Stimulated activated CD8-positive, alpha-beta memory T cell treated with anti-CD3 and anti-CD28 coated beads, Interleukin-4, amount 100 ng/mL, for 4 hours (primary cell): Measurements from ENCODE around the gene KIF26A.

Experiments used
- DNase-seq, 2 donors: peaks; one replicate each; pipeline ENCODE4 v3.0.0-alpha.2; 2020; ENCODE audit warnings: low read depth in 2 of 2, low spot score in 1 of 2

The KIF26A gene

GRCh38 chr14:104155513-104155912 lies 17.1 kb downstream of the KIF26A start:
- DNase-seq: no peak

- no peak for DNase-seq
These were observed 17.8 kb downstream of the KIF26A start for GRCh38 chr14:104156142-104156541.

GRCh38 chr14:104157016-104157928 lies 18.9 kb downstream of the KIF26A start:
- no peak for DNase-seq

GRCh38 chr14:104158827-104159798 lies 20.7 kb downstream of the KIF26A start:
- DNase-seq: no peak

DNA sequence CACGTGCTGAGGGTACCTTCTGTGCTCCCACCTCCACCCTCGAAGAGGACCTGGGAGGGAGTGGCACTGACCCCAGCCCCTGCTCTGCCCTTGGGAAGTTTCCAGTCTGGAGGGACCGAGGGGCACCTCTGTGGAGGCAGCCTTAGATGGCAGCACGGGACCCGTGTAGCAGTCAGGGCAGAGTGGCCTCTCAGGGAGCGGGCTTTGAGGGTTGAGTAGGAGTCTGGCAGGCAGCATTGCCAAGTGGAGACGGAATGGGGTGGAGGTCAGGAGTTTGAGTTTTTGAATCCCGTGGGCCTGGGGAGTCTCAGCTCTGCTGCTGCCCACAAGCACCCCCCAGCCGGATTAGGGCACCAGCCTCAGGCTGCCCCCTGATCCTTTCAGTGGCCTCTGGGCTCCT lies 21.6 kb downstream of the KIF26A start:
- DNase-seq: no peak

- no peak for DNase-seq
These were observed 23.4 kb downstream of the KIF26A start for GRCh38 chr14:104161602-104162367.

GRCh38 chr14:104162495-104162894 lies 24.1 kb downstream of the KIF26A start:
- DNase-seq: no peak

- no peak for DNase-seq
These were observed 25.2 kb downstream of the KIF26A start for GRCh38 chr14:104163541-104163940.

DNA sequence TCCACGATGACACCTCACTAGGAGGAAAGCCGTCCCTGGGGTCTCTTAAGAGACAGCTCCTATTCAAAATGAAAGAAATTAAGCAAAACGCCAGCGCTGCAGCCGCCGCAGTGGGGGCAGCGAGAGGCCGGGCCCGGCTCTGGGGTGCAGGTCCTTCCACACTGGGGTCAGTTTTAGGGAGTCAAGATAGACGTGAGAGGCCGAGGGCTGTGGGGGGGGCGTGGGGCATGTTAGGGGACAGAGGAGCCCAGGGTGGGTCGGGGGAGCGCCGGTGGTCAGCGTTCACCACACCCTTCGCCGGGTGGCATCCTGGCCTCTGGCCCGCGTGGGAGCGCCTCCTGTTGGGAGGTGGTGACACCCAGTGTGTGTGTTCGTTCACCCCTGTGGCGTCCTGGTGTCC lies 25.7 kb downstream of the KIF26A start:
- no peak for DNase-seq

- no peak for DNase-seq
These were observed 26.1 kb downstream of the KIF26A start for GRCh38 chr14:104164512-104164911.

DNA sequence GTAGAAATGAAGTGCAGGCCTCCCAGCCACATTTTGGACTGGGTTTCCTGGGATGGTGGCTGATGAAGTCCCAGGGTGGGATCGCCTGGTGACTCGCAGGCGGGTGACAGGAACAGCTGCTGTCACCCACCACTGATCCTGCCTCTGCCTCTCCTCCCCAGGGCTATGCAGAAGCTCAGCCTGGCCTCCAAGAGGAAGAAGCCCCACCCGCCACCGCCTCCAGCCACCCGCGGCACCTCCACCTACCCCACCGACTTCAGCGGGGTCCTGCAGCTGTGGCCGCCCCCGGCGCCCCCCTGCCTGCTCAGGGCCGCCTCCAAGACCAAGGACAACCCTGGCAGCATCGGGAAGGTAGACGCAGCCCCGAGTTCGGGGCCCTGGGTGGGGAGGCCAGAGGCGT lies 28.3 kb downstream of the KIF26A start:
- no peak for DNase-seq

GRCh38 chr14:104168603-104169002 lies 30.2 kb downstream of the KIF26A start:
- no peak for DNase-seq

DNA sequence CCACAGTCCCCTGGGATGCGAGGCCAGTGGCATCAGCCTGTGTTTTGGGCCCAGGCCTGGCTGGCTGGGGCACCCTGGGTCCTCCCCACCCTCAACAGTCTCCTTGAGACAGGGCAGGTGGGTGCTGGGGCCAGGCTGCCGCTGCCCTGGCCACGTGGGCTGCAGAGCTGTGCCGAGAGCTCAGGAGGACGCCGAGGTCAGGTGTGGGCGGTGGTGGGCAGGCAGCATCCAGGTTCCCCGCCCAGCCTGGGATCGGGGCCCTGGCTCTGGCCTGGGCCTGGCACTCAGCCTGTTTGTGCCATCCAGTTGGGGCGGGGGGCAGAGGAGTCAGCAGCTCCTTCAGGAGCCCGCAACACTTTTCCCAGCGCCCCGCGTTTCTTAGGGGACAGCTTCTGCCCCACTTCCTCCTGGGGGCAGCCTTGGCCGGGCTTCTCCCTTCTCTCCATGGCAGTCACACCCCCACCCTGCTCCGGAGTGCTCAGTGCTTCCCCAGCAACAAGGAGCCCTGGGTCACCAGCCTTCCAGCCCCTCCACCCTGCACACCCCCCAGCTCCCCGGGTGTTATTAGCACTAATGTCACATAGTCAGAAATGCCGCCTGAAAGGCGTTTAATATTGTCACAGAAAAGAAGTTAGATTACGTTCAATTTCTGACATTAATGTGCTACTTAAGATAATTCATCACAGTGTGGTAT lies 30.8 kb downstream of the KIF26A start:
- no peak for DNase-seq

DNA sequence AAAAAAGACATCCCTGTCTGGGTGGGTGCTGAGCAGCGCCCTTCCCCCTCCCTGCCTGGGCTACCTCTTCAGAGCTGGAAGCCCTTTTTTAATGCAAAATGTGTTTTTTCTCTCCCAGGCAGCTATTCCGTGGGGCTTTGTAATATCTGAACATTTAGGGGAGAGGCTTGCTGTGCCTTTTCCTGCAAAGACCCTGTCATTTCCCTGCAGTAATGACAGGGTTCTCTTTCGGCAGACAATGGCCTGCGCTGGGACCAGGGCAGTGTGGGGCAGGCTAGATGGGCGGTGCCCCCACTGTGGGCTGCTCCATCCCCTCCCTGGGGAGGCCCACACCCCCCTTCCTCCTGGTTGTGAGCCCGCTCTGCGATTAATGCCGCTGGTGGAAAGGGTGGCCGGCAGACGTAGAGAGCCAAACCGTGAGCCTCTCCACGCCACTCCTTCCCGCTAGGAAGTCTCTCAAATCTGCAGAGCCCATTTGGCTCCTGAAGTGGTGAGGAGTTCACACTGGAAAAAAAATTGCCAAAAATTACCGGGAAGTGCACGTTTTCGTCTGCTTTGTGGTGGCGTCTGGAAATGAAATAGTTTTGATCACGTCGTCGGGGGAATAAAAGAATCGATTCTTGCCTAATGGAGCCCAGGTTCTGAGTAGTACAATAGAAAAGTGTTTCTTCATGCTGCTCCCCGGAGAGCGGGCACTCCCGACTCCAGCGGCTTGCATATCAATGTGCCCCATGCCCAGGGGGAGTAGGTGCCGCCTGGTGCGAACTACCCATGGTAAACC lies 31.5 kb downstream of the KIF26A start:
- DNase-seq: no peak

- DNase-seq: no peak
These were observed 32.8 kb downstream of the KIF26A start for GRCh38 chr14:104171029-104171697.

DNA sequence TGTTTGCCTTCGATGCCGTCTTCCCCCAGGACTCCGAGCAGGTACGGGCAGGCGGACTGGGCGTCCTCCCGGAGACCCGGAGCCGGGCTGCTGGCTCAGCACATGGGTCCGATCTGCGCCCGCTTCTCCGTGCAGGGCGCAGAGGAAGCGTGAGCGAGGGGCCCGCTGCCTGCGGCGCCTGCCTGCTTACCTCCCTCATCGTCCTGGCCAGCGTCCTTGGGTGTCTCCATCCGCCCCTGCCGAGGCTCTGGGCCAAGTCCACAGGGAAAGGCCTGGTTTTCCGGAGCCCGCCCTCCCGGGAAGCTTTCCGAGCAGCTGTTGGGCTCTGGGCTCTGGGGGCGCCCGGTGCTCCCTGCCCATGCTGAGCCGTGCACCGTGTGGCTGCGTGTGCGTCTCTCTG lies 33.5 kb downstream of the KIF26A start:
- no peak for DNase-seq

GRCh38 chr14:104172349-104172748 lies 34.0 kb downstream of the KIF26A start:
- no peak for DNase-seq

DNA sequence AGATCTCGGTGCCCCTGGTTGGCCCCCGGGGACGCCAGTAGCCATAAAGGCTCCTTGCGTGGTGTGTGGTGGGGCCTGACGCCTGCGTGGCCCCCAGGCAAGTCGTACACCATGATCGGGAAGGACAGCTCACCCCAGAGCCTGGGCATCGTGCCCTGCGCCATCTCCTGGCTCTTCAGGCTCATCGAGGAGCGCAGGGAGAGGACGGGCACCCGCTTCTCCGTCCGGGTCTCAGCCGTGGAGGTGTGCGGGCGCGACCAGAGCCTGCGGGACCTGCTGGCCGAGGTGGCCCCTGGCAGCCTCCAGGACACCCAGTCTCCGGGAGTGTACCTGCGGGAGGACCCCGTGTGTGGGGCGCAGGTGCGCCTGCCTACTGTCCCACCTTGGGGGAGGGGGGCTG lies 34.5 kb downstream of the KIF26A start:
- DNase-seq: no peak

DNA sequence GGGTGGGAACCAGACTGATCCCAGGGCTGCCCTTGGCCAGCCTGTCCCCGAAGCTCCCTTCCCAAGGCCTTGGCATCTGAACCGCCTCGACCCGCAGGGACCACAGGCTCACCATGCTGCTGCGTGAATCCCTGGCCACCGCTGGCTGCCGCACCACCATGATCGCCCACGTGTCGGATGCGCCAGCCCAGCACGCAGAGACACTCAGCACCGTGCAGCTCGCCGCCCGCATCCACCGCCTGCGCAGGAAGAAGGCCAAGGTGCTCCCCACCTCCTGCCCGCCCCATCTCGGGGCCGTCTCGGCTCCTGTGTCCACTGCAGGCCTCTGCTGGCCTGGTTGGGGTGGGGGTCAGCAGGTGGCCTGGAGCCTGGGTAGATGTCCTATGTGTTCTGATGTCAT lies 35.7 kb downstream of the KIF26A start:
- DNase-seq: no peak
